K562 (cell line): Measurements from ENCODE around the gene DCTN2. TPM values are rescaled to one million over a fixed set of nuclear protein-coding genes. Genes with fewer than 3 reads are reported as not detected.
A peak's percentile ranks its signal among the peaks of the same experiment; 100 is the strongest.

Experiments
- CREB3 ChIP-seq: fragments of 450-650 bp; conservative IDR thresholded peaks from 2 replicates; pipeline ENCODE4 v1.6.1; 2016; ENCODE audit warnings: missing genetic modification characterization, low read depth, mild to moderate bottlenecking, missing compliant biosample characterization, moderate library complexity
- CXXC5 ChIP-seq: fragments of 250-450 bp; sonication (Bioruptor Pico); IDR thresholded peaks from 2 replicates; pipeline ENCODE4 v1.8.0; 2022; ENCODE audit warnings: inconsistent platforms, mild to moderate bottlenecking, moderate library complexity
- KLF16 ChIP-seq: IDR thresholded peaks from 2 replicates; pipeline ENCODE4 v1.6.1; 2016; ENCODE audit warnings: antibody characterized with exemption
- LEF1 ChIP-seq: fragments of 450-650 bp; IDR thresholded peaks from 2 replicates; pipeline ENCODE4 v1.6.1; 2016; ENCODE audit warnings: mild to moderate bottlenecking
- NR4A1 ChIP-seq, 2 experiments: fragments of 250-450 bp in 1 of 2; fragments of 450-650 bp in 1 of 2; sonication (Bioruptor Pico) in 1 of 2; IDR thresholded peaks; 2 replicates each; pipeline versions ENCODE4 v1.4.0 to v1.6.1; 2016 to 2020; ENCODE audit warnings: mild to moderate bottlenecking in 2 of 2, missing compliant biosample characterization in 1 of 2, missing genetic modification characterization in 1 of 2, moderate library complexity in 1 of 2
- NUFIP1 ChIP-seq: fragments of 450-650 bp; IDR thresholded peaks from 2 replicates; pipeline ENCODE4 v1.6.1; 2018; ENCODE audit not compliant: partially characterized antibody
- RREB1 ChIP-seq: fragments of 250-450 bp; sonication (Bioruptor Pico); IDR thresholded peaks from 2 replicates; pipeline ENCODE4 v1.4.0; 2020
- SMARCE1 ChIP-seq: fragments of 450-650 bp; IDR thresholded peaks from 2 replicates; pipeline ENCODE4 v1.7.1; 2016; ENCODE audit warnings: mild to moderate bottlenecking
- ZBTB1 ChIP-seq: sonication (generic); formaldehyde crosslinking; IDR thresholded peaks from 2 replicates; pipeline ENCODE4 v1.8.1; 2023; ENCODE audit warnings: missing genetic modification reagents, low read depth, mild to moderate bottlenecking, borderline replicate concordance
- ZFP1 ChIP-seq: fragments of 450-650 bp; formaldehyde crosslinking; IDR thresholded peaks from 2 replicates; pipeline ENCODE4 v1.4.0; 2020; ENCODE audit warnings: mild to moderate bottlenecking, mixed read lengths
- ZKSCAN8 ChIP-seq: fragments of 200-800 bp; sonication (Bioruptor generic); IDR thresholded peaks from 2 replicates; pipeline ENCODE4 v1.6.1; 2016; ENCODE audit warnings: missing genetic modification characterization, missing compliant biosample characterization
- ZNF133 ChIP-seq: fragments of 250-450 bp; sonication (Bioruptor Pico); IDR thresholded peaks from 2 replicates; pipeline ENCODE4 v1.4.0; 2020; ENCODE audit warnings: mild to moderate bottlenecking
- ZNF212 ChIP-seq: fragments of 450-650 bp; formaldehyde crosslinking; IDR thresholded peaks from 2 replicates; pipeline ENCODE4 v1.4.0; 2020; ENCODE audit warnings: mild to moderate bottlenecking
- ZNF398 ChIP-seq: fragments of 250-450 bp; sonication (Bioruptor Pico); IDR thresholded peaks from 2 replicates; pipeline ENCODE4 v1.8.0; 2021; ENCODE audit warnings: moderate library complexity, mild to moderate bottlenecking, inconsistent platforms
- ZNF57 ChIP-seq: fragments of 450-650 bp; formaldehyde crosslinking; IDR thresholded peaks from 2 replicates; pipeline ENCODE4 v1.4.0; 2020; ENCODE audit warnings: mild to moderate bottlenecking, moderate library complexity
- polyA plus RNA-seq, 8 experiments: library from polyadenylated mRNA; depleted of rRNA in 4 of 8; stranded (reverse) in 5 of 8; unstranded in 3 of 8; fragments of >200 nt; fragmentation: Nextera tagmentation in 2 of 8; fragmentation: Illumina TruSeq in 1 of 8; extraction: Ambion mirVana in 2 of 8; extraction: Trizol in 1 of 8; gene quantifications; 2 replicates each; pipeline versions ENCODE4 v1.2.1 to v1.2.3, GENCODE V29; 2011 to 2014; ENCODE audit warnings: inconsistent platforms in 1 of 8, missing spikeins in 1 of 8
- total RNA-seq, 7 experiments: library from RNA; depleted of rRNA in 6 of 7; stranded (reverse); fragments of >200 nt in 6 of 7; fragmentation: Illumina TruSeq in 2 of 7; extraction: Trizol in 2 of 7; gene quantifications; 2 replicates each; pipeline versions ENCODE4 v1.2.1 to v1.2.3, GENCODE V29; 2011 to 2021; ENCODE audit warnings: low replicate concordance in 1 of 7

The DCTN2 gene
- total and polyA plus RNA-seq, 9 of the 15 experiments (the other 6 are each of a cell fraction or from before 2014, with no cell fraction given), result 43.6 to 270 (median 125) TPM

- TF ChIP-seq ZNF398 (CRISPR knock-in tag) (no peak), ZNF133 (CRISPR knock-in tag) (no peak), ZKSCAN8 (CRISPR knock-in tag) (peak; percentile 58; the same call in 1 of the 2 replicates), CXXC5 (CRISPR knock-in tag) (peak; percentile 59), CREB3 (tag) (0 out of 2 replicates have a peak, but pooled peaks have one; percentile 54), RREB1 (0 out of 2 replicates have a peak, but pooled peaks have one; percentile 69), ZFP1 (CRISPR knock-in tag) (no peak), LEF1 (peak; percentile 92), NUFIP1 (peak; percentile 26), ZBTB1 (CRISPR knock-in tag) (0 out of 2 replicates have a peak, but pooled peaks have one; percentile 20), ZNF212 (0 out of 2 replicates have a peak, but pooled peaks have one; percentile 17), NR4A1 (CRISPR knock-in tag; IDR thresholded peaks at IDR 0.05) (peak; percentile 66; the same call in 1 of the 2 replicates), NR4A1 (tag; IDR thresholded peaks at IDR 0.05) (no peak; the same call in 1 of the 2 replicates), SMARCE1 (peak; percentile 92), KLF16 (peak; percentile 83), ZNF57 (CRISPR knock-in tag) (no peak)
These were observed 7.7 kb downstream of the DCTN2 start (continued) for GRCh38 chr12:57539134-57539768.
